Measurements from ENCODE around the gene TGM1.

Gene TGM1

DNA sequence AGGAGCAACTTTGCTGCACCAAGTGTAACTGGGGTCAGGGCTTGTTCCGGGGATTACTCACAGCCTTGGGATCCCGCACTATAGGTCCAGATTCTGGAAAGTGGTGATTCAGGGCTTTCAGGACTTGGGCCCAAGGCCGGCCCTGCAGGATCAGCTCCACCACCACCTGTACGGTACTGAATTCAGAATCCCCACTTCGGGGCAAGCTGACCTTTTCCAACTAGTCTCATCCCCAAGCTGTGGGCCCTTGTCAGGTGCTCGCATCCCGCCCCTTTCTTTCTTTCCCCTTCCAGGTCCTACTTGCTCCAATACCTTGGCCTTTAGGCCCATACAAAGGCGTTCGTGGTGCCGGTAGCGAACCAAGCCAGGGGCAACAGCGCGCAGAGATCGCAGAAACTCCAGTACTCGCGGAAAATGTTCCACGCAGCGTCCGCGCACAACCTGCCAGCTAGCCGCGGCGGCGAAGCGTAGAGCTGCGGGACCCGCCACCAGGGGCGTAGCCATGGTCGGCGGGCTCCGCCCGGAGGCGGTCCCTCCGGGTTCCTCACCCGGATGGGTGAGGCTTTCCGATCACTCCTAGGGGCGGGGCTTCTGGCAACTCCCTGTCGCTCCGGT, 21.0 kb downstream of the TGM1 start:
- no peak for DNase-seq (ENCODE audit: low read depth, low spot score)
- TF ChIP-seq, protein P1, sequence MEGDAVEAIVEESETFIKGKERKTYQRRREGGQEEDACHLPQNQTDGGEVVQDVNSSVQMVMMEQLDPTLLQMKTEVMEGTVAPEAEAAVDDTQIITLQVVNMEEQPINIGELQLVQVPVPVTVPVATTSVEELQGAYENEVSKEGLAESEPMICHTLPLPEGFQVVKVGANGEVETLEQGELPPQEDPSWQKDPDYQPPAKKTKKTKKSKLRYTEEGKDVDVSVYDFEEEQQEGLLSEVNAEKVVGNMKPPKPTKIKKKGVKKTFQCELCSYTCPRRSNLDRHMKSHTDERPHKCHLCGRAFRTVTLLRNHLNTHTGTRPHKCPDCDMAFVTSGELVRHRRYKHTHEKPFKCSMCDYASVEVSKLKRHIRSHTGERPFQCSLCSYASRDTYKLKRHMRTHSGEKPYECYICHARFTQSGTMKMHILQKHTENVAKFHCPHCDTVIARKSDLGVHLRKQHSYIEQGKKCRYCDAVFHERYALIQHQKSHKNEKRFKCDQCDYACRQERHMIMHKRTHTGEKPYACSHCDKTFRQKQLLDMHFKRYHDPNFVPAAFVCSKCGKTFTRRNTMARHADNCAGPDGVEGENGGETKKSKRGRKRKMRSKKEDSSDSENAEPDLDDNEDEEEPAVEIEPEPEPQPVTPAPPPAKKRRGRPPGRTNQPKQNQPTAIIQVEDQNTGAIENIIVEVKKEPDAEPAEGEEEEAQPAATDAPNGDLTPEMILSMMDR (IDR thresholded peaks at IDR 0.05; ENCODE audit: insufficient read depth, low read length, missing control alignments): peak; percentile 65
- CTCF ChIA-PET: interaction anchor here (1.0 to 15.9 kb wide), 23 partner anchors 9 to 194 kb away, joined by 4 to 315 read pairs (median 7); partner anchors contain the start of genes CHMP4A, CIDEB, DHRS1 and GMPR2
- POLR2A ChIA-PET: interaction anchor here (0.7 to 2.6 kb wide), 23 partner anchors 9 to 200 kb away, joined by 3 to 27 read pairs (median 6); partner anchors contain the start of genes CHMP4A, CIDEB, DCAF11 and DHRS1
- peak overlapping the region; percentile 91 for H3K4me3 ChIP-seq (ENCODE audit: low read depth, low read length)

DNA sequence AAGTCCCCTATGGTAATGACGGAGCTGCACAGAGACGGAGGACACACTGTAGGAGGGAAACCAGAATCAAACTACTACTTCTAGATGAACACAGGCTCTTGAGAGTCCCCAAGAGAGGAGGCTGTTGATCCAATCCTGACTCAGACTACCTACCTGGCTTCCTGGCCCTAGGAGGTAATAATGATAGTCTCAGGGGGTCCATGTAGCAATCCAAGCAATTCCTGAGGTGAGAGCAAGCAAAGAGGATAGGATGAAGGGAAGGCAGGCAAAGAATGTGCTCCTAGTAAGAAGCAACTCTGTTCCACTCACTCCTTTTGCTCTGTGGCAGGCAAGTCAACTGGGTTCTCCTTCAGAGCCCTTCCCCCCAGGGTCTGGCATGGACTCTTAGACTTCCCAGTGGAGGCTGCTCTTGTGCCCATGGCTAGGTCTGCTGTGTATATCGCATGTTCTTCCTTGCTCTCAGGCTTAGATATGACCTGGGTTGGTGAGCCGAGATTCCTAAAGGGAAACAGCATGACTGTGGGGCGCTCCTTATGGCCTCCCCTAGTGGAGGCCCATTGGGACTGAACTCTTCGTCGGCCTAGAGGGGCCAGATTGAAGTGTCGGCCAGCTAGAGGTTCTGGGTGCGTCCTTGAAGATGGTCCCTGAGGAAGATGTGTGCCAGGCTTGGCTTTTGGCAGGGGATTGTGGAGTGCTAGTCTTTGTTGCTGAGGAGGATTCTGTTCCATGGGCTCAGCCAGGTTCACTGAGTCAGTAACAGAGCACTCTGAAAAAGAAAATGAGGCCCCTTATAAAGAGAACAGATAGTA, 22.7 kb downstream of the TGM1 start:
- TF ChIP-seq, protein P1 (IDR thresholded peaks at IDR 0.05; ENCODE audit: insufficient read depth, low read length, missing control alignments): no peak
- POLR2A ChIA-PET: no interaction called here
- no peak overlapping the region for H3K4me3 ChIP-seq (ENCODE audit: low read depth, low read length)
- CTCF ChIA-PET: interaction anchor here (1.4 to 15.9 kb wide), 5 partner anchors 7 to 68 kb away, joined by 3 to 315 read pairs (median 118); partner anchors contain the start of genes CIDEB, DHRS1, GMPR2 and LTB4R
- DNase-seq (ENCODE audit: low read depth, low spot score): no peak

DNA sequence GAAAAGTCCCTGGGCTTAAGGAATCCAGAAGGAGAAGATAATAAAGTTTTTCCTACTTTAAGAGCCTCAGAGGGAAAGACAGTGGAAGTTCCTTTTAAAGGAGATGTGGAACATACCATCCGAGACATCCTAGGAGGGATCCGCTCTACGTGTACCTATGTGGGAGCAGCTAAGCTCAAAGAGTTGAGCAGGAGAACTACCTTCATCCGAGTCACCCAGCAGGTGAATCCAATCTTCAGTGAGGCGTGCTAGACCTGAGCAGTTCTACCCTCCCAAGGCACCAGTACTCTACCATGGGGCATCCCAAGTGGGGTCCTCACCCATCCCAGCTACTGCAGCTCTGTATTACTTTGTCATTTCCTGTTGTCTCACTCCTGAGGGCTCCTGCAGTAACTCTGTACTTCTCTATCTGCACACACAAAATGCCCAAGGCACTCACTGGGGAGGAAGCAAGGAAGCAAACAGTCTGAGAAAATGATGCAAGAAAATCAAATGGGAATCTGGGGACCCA, 24.4 kb downstream of the TGM1 start:
- no peak for DNase-seq (ENCODE audit: low read depth, low spot score)
- TF ChIP-seq, protein P1 (IDR thresholded peaks at IDR 0.05; ENCODE audit: insufficient read depth, low read length, missing control alignments): no peak
- ChIA-PET CTCF (interaction anchor here (1.0 to 15.9 kb wide), 6 partner anchors 23 to 193 kb away, joined by 3 to 315 read pairs (median 4); partner anchors contain the start of genes CIDEB, DHRS1, IRF9 and LTB4R), POLR2A (interaction anchor here (0.8 to 1.6 kb wide), 5 partner anchors 8 to 60 kb away, joined by 3 to 5 read pairs (median 3); partner anchors contain the start of genes MDP1 and RABGGTA)
- no peak overlapping the region for H3K4me3 ChIP-seq (ENCODE audit: low read depth, low read length)

DNA sequence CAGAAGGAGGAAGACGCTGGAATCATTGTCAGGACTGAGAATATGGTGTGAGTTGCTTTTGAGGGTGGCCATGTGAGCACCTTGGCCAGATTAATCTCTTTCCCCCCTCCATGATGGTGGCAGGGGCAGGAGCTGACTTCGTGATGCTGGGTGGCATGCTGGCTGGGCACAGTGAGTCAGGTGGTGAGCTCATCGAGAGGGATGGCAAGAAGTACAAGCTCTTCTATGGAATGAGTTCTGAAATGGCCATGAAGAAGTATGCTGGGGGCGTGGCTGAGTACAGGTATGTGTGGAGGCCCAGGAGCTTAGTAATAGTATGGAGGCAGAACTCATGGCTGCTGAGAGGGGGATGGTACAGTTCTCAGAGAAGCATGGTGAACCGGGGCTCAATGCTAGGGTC, 24.9 kb downstream of the TGM1 start:
- TF ChIP-seq, protein P1 (IDR thresholded peaks at IDR 0.05; ENCODE audit: insufficient read depth, low read length, missing control alignments): no peak
- CTCF ChIA-PET: interaction anchor here (0.7 to 15.9 kb wide), 7 partner anchors 22 to 194 kb away, joined by 3 to 315 read pairs (median 4); partner anchors contain the start of genes CIDEB, DHRS1, IRF9 and LTB4R
- no peak overlapping the region for H3K4me3 ChIP-seq (ENCODE audit: low read depth, low read length)
- POLR2A ChIA-PET: interaction anchor here (0.7 to 1.6 kb wide), 6 partner anchors 9 to 161 kb away, joined by 3 to 5 read pairs (median 3); partner anchors contain the start of genes MDP1, NYNRIN and RABGGTA
- no peak for DNase-seq (ENCODE audit: low read depth, low spot score)

DNA sequence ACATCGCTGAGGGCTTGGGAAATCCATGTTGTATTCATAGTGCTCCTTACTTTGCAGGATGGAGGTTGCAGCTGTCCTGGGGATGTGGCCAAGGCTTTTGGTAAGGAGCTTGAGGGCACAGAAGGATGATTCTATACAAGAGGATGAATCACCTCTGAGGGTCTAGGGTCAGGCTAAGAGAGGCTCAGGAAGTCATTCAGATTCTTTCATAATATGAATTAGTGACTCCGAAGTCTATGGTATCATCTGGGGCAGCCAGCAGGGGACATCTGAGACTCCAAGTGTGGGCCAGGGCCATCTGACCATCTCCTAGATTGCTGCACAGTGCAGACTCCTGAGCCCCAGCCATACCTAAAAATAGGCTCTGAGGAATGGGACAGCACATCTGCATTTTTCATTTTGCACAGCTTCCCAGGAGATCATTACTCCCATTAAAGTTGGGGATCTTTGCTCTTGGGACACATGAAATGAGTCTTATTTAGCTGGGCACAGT, 25.5 kb downstream of the TGM1 start:
- TF ChIP-seq, protein P1 (IDR thresholded peaks at IDR 0.05; ENCODE audit: insufficient read depth, low read length, missing control alignments): no peak
- CTCF ChIA-PET: interaction anchor here (0.7 to 15.9 kb wide), 6 partner anchors 21 to 194 kb away, joined by 3 to 315 read pairs (median 4); partner anchors contain the start of genes CIDEB, DHRS1, LTB4R and LTB4R2
- POLR2A ChIA-PET: interaction anchor here (0.7 to 1.6 kb wide), 5 partner anchors 9 to 161 kb away, joined by 3 to 5 read pairs (median 3); partner anchors contain the start of genes MDP1, NYNRIN and RABGGTA
- DNase-seq (ENCODE audit: low read depth, low spot score): no peak
- no peak overlapping the region for H3K4me3 ChIP-seq (ENCODE audit: low read depth, low read length)

Measured in AG04449 (cell line).